Endodermal cell (in vitro differentiated cells): ENCODE measurements around the gene RAB3A. TPM values are rescaled to one million over a fixed set of nuclear protein-coding genes. Genes with fewer than 3 reads are reported as not detected.
A peak's percentile ranks its signal among the peaks of the same experiment; 100 is the strongest.

Source experiments
- DNase-seq: peaks from one replicate; pipeline ENCODE4 v3.0.0-alpha.2; 2017
- H3K27ac ChIP-seq: 2 replicates; pipeline ENCODE4 v1.5.1; 2013; ENCODE audit warnings: mild to moderate bottlenecking, low read depth, low read length, moderate library complexity
- H3K27me3 ChIP-seq: 2 replicates; pipeline ENCODE4 v1.6.1; 2013; ENCODE audit warnings: mild to moderate bottlenecking, low read length, moderate library complexity; ENCODE audit not compliant: insufficient read depth, control insufficient read depth, poor library complexity, severe bottlenecking
- H3K36me3 ChIP-seq: 2 replicates; pipeline ENCODE4 v1.7.0; 2013; ENCODE audit warnings: mild to moderate bottlenecking, low read length, moderate library complexity; ENCODE audit not compliant: control insufficient read depth, insufficient read depth
- H3K4me1 ChIP-seq: one replicate; pipeline ENCODE4 v1.7.0; 2013; ENCODE audit warnings: low read length; ENCODE audit not compliant: control insufficient read depth, insufficient read depth
- H3K4me3 ChIP-seq: 2 replicates; pipeline ENCODE4 v1.5.1; 2013; ENCODE audit warnings: mild to moderate bottlenecking, low read length, moderate library complexity
- H3K9ac ChIP-seq: 2 replicates; pipeline ENCODE4 v1.6.1; 2013; ENCODE audit warnings: mild to moderate bottlenecking, low read length, moderate library complexity; ENCODE audit not compliant: poor library complexity, severe bottlenecking; ENCODE audit errors: extremely low read depth
- H3K9me3 ChIP-seq: 2 replicates; pipeline ENCODE4 v1.6.1; 2013; ENCODE audit warnings: mild to moderate bottlenecking, low read length, moderate library complexity; ENCODE audit not compliant: control insufficient read depth
- H3K27ac Mint-ChIP-seq: 2 replicates; pipeline ENCODE4 v1.8.0; 2020; ENCODE audit warnings: mixed read lengths
- H3K27me3 Mint-ChIP-seq: 2 replicates; pipeline ENCODE4 v1.8.0; 2021; ENCODE audit warnings: mild to moderate bottlenecking, mixed read lengths; ENCODE audit not compliant: insufficient read depth
- H3K36me3 Mint-ChIP-seq: 2 replicates; pipeline ENCODE4 v1.8.0; 2020; ENCODE audit warnings: low read depth, mixed read lengths
- H3K4me1 Mint-ChIP-seq: 2 replicates; pipeline ENCODE4 v1.8.0; 2020; ENCODE audit warnings: mixed read lengths
- H3K4me3 Mint-ChIP-seq: 2 replicates; pipeline ENCODE4 v1.8.0; 2020; ENCODE audit warnings: mild to moderate bottlenecking, moderate library complexity, mixed read lengths
- H3K9me3 Mint-ChIP-seq: 2 replicates; pipeline ENCODE4 v1.8.0; 2020; ENCODE audit warnings: mild to moderate bottlenecking, mixed read lengths
- WGBS, 2 experiments: methylation state at CpG; one replicate each; pipeline versions ENCODE4 v1.1.5 to v1.1.7; 2013; ENCODE audit warnings: missing lambda C conversion rate in 2 of 2, mixed read lengths in 1 of 2; ENCODE audit not compliant: insufficient coverage in 1 of 2, insufficient read length in 1 of 2; 5-methylcytosine and 5-hydroxymethylcytosine counted together
- total RNA-seq, 2 donors: library from RNA; stranded (reverse); fragmentation: NEBNext Ultra II Directional in 1 of 2; extraction: Animal tissue kit (Norgen Biotek cat#: 25700) in 1 of 2; gene quantifications; 2 replicates in 1 of 2; 3 replicates in 1 of 2; pipeline ENCODE4 v1.2.1, GENCODE V29; 2021
- TF ChIP-seq, protein P1 (sequence below): fragments of 200-600 bp; sonication (generic); conservative IDR thresholded peaks from 2 replicates; pipeline ENCODE4 v1.5.0; 2021; ENCODE audit warnings: antibody characterized with exemption, mild to moderate bottlenecking

RAB3A gene
- total RNA-seq, 2 donors from 2014 or later = 3.6 to 3.9 TPM

- no peak overlapping the region for H3K27ac Mint-ChIP-seq
These were observed 18.2 kb upstream of the RAB3A start for GRCh38 chr19:18221815-18222725.

GRCh38 chr19:18220632-18221275 lies 16.9 kb upstream of the RAB3A start:
- WGBS, 2 experiments = 18% methylated on average over 33 of the region's 33 CpGs; no CpG with 5 or more reads in 1 of the 2 experiments

More at GRCh38 chr19:18221815-18222725, 18.2 kb upstream of the RAB3A start:
- Mint-ChIP-seq H3K4me3 (no peak overlapping the region), H3K9me3 (no peaks in the 10 kb centered on the region), H3K27me3 (peaks cover 39% of the 10 kb centered on the region), H3K4me1 (peaks cover 8% of the 10 kb centered on the region), H3K36me3 (no peaks in the 10 kb centered on the region)
- H3K9me3 ChIP-seq = no peaks in the 10 kb centered on the region
- H3K36me3 ChIP-seq = no peaks in the 10 kb centered on the region
- H3K9ac ChIP-seq = no peak overlapping the region
- H3K27ac ChIP-seq = no peak overlapping the region
- no peak for DNase-seq
- TF ChIP-seq, protein P1, sequence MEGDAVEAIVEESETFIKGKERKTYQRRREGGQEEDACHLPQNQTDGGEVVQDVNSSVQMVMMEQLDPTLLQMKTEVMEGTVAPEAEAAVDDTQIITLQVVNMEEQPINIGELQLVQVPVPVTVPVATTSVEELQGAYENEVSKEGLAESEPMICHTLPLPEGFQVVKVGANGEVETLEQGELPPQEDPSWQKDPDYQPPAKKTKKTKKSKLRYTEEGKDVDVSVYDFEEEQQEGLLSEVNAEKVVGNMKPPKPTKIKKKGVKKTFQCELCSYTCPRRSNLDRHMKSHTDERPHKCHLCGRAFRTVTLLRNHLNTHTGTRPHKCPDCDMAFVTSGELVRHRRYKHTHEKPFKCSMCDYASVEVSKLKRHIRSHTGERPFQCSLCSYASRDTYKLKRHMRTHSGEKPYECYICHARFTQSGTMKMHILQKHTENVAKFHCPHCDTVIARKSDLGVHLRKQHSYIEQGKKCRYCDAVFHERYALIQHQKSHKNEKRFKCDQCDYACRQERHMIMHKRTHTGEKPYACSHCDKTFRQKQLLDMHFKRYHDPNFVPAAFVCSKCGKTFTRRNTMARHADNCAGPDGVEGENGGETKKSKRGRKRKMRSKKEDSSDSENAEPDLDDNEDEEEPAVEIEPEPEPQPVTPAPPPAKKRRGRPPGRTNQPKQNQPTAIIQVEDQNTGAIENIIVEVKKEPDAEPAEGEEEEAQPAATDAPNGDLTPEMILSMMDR = no peak
- WGBS, 2 experiments = 92 to 94% methylated on average over 20 to 25 of the region's 25 CpGs
- H3K27me3 ChIP-seq = peaks cover 34% of the 10 kb centered on the region
- H3K4me1 ChIP-seq = no peaks in the 10 kb centered on the region
- H3K4me3 ChIP-seq = no peak overlapping the region

DNA sequence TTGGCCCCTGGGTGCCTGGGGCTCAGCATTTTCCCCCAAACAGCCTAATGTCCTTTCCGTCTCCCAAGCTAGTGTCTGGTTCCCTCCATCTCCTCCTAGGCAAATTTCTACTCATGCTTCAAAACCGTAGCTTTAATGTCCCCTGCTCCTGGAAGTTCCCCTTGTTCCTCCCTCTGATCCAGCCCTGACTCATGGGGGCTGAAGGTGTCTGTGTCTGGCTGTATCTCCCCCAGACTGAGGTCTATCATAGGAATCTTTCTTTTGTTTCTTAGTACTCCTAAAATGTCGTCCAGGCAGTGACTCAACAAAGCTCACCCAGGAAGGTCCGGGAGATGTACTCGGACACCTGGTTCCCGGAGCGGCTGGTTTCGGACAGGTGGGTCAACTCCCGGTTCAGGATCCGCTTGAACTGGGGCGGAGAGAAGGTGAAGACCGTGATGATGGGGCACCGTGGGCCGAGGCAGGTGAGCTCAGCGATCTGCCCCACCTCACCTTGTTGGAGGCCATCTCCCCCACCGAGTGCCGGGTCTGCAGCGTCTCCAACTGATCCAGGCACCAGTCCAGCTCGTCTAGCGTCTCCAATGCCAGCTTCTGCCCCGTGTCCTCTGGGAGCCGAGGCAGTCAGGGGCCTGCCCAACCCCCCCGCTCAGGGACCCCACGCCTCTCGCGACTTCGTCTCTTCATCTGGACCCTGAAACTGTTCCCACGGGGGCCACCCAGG lies 16.2 kb upstream of the RAB3A start:
- no peak overlapping the region for H3K4me3 ChIP-seq
- Mint-ChIP-seq H3K4me1 (peaks cover 7% of the 10 kb centered on the region), H3K27me3 (peaks cover 21% of the 10 kb centered on the region), H3K9me3 (no peaks in the 10 kb centered on the region), H3K27ac (no peak overlapping the region), H3K4me3 (no peak overlapping the region), H3K36me3 (no peaks in the 10 kb centered on the region)
- H3K36me3 ChIP-seq = no peaks in the 10 kb centered on the region
- no peak overlapping the region for H3K27ac ChIP-seq
- H3K4me1 ChIP-seq = no peaks in the 10 kb centered on the region
- peaks cover 14% of the 10 kb centered on the region for H3K27me3 ChIP-seq
- H3K9me3 ChIP-seq = no peaks in the 10 kb centered on the region
- WGBS, 2 experiments = 86 to 93% methylated on average over 22 to 28 of the region's 28 CpGs
- no peak for DNase-seq
- no peak overlapping the region for H3K9ac ChIP-seq
- TF ChIP-seq, protein P1 = no peak

More at GRCh38 chr19:18220632-18221275, 16.9 kb upstream of the RAB3A start:
- no peaks in the 10 kb centered on the region for H3K9me3 Mint-ChIP-seq
- H3K9ac ChIP-seq = no peak overlapping the region
- H3K4me1 ChIP-seq = no peaks in the 10 kb centered on the region
- no peak overlapping the region for H3K27ac Mint-ChIP-seq
- DNase-seq = peak; percentile 99
- TF ChIP-seq, protein P1 = no peak
- peaks cover 28% of the 10 kb centered on the region for H3K27me3 Mint-ChIP-seq
- H3K27me3 ChIP-seq = peaks cover 21% of the 10 kb centered on the region
- H3K9me3 ChIP-seq = no peaks in the 10 kb centered on the region
- peak overlapping the region; percentile 26 for H3K4me3 Mint-ChIP-seq
- no peaks in the 10 kb centered on the region for H3K36me3 ChIP-seq
- no peaks in the 10 kb centered on the region for H3K36me3 Mint-ChIP-seq
- no peak overlapping the region for H3K4me3 ChIP-seq
- peaks cover 7% of the 10 kb centered on the region for H3K4me1 Mint-ChIP-seq
- H3K27ac ChIP-seq = no peak overlapping the region
